GM19035 (cell line): ENCODE measurements around the gene KIF3C.

ENCODE experiments used
- ATAC-seq: cut with Tn5 transposase; IDR thresholded peaks from one replicate; pipeline ENCODE4 v1.9.1; 2021; ENCODE audit not compliant: unreplicated experiment

The KIF3C gene

GRCh38 chr2:25881764-25882163 lies 100.5 kb downstream of the KIF3C start:
- no peak for ATAC-seq

- no peak for ATAC-seq
Observed at GRCh38 chr2:25879133-25879730, 103.1 kb downstream of the KIF3C start.

DNA sequence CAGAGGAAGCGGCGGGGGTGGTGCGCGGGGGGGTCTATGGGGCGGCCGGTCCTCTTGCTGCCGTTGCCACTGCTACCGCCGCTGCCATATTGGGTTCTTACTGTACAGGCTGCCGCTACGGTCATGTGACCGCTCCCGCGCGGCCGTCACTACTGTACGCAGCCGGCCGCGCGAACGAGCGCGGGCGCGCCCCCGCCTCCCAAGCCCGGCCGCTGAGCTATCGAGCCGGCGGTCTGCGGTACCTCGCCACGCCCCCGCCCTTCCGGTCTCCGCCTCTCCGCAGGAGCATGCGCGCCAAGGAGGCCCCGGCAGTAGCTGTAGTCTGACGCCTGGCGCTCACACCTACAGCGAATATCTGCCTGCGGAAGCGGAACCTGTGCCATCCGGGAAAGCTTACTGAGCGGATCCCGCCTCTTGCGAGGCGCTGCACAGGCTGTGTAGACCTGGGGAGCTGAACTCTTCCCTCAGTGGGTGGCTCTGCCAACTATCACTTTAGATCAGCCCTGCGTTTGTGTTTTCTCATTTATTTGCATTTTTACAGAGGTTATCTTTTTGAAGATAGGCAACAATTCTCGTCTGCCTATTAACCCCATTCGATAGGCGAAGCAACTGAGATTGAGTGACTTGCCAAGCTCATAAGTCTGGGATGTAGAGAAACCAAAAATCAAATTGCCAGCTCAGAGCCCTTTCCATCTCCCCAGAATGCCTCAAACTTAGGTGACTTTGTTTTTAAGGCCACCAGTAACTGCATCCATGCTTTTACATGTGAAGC lies 103.8 kb downstream of the KIF3C start, which contains the start of gene ASXL2:
ASXL2 (minus strand) TSS at position 127 of the 772 bp plus-strand sequence. CDS start 265 bp downstream, outside the sequence.
- peak; percentile 93 for ATAC-seq

GRCh38 chr2:25877431-25878360 lies 104.6 kb downstream of the KIF3C start:
- ATAC-seq: peak; percentile 39
